Prostate gland (tissue), 2 donors: ENCODE results near the gene C2orf15. TPM values are rescaled to one million over a fixed set of nuclear protein-coding genes. Genes with fewer than 3 reads are reported as not detected.
A peak's percentile ranks its signal among the peaks of the same experiment; 100 is the strongest.

Experiments used
- DNase-seq: peaks from one replicate; pipeline ENCODE4 v3.0.0-alpha.2; 2019; ENCODE audit warnings: low spot score
- H3K27ac ChIP-seq, 2 donors: fragments of 200-600 bp; sonication (generic); 2 replicates each; pipeline ENCODE4 v1.5.1; 2017 to 2019
- H3K27me3 ChIP-seq: fragments of 200-600 bp; sonication (generic); replicated peaks from 2 replicates; pipeline ENCODE4 v1.5.1; 2019; ENCODE audit not compliant: insufficient read depth
- H3K36me3 ChIP-seq, 2 donors: fragments of 200-600 bp; sonication (generic); 1 replicate in 1 of 2; 2 replicates in 1 of 2; pipeline versions ENCODE4 v1.5.1 to v1.8.1; 2017 to 2019
- H3K4me1 ChIP-seq: fragments of 200-600 bp; sonication (generic); replicated peaks from 2 replicates; pipeline ENCODE4 v1.5.1; 2019
- H3K4me3 ChIP-seq, 2 donors: fragments of 200-600 bp; sonication (generic); 2 replicates each; pipeline ENCODE4 v1.5.1; 2017 to 2019
- H3K9me3 ChIP-seq: fragments of 200-600 bp; sonication (generic); 2 replicates; pipeline ENCODE4 v1.5.1; 2017
- POLR2A ChIP-seq: fragments of 450-650 bp; IDR thresholded peaks from one replicate; pipeline ENCODE4 v1.6.1; 2016; ENCODE audit warnings: antibody characterized with exemption, mild to moderate bottlenecking
- POLR2AphosphoS5 ChIP-seq: sonication (generic); formaldehyde crosslinking; IDR thresholded peaks from one replicate; pipeline ENCODE4 v1.6.1; 2017; ENCODE audit warnings: antibody characterized with exemption
- WGBS: methylation state at CpG from one replicate; pipeline ENCODE4 v1.1.5; 2018; 5-methylcytosine and 5-hydroxymethylcytosine counted together
- intact Hi-C: fragments of 100-400 bp; cut with DNase I; formaldehyde crosslinking; loops from one replicate; pipeline ENCODE4 v1.14.2; 2022
- total RNA-seq, 2 donors: library from RNA; depleted of rRNA; stranded (reverse); fragments of >200 nt; gene quantifications; one replicate each; pipeline ENCODE4 v1.1.0, GENCODE V29; 2016
- TF ChIP-seq, protein P1 (sequence below), 4 experiments: fragments of 200-600 bp in 2 of 4; fragments of 450-650 bp in 2 of 4; sonication (generic) in 2 of 4; IDR thresholded peaks; 1 replicate in 3 of 4; 2 replicates in 1 of 4; pipeline ENCODE4 v1.5.1; 2016 to 2019; ENCODE audit warnings: antibody characterized with exemption in 4 of 4, mild to moderate bottlenecking in 2 of 4, moderate library complexity in 2 of 4

The C2orf15 gene
- total RNA-seq, 2 donors from 2014 or later, result 4.5 TPM; not detected in 1

DNA sequence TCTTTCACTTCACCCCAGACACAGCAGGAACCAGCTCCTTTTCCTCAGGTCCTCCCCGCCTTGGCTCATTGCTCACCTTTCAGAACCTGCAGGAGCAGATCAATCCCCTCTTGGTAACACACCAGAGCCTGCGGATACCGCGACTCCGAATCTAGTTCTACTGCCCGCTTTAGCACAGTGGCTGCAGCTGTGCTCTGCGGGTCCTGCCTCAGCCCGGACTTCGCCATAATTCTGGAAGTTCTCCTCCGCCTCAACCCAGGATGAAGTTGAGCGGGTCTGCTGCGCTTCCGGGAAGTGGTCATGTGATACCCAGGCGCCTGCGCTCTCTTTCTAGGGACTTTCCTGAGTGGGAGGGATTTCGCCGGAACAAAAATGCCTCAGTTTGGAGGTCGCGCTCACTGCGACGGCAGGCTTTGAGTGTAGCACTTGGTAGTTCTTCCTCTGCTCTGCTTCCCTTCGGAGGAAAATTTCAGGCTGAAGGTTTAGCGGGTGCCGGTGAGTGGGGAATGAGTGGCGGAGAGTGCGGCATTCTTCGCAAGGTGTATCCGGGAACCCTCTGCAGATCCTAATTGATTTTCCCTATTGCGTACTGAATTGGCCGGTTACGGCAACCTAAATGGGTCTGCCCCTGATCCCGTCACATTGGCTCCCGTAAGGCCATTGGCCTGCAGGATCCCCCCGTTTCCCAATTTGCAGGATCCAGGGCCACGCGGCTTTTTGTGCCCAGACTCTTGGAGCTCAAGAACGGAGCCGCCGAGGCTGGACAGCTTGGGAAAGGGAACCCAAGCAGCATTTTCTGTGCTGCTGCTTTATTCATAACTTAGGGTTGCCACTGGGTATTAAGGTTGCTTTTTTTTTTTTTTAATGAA lies 39.5 kb downstream of the C2orf15 start, which contains the start of the genes MITD1 and MRPL30:
MITD1 (minus strand) TSS at position 304 of the 869 bp plus-strand sequence; CDS start at position 227, 77 bp downstream.
MRPL30 (plus strand) TSS at position 430 of the 869 bp plus-strand sequence. CDS start 5,020 bp downstream, outside the sequence.
- H3K27me3 ChIP-seq, result no peaks in the 10 kb centered on the region
- H3K4me1 ChIP-seq, result peaks cover 6% of the 10 kb centered on the region
- 1% methylated on average over 39 of the region's 39 CpGs for WGBS
- peak; percentile 93 for DNase-seq
- peak within 1 kb of the TSS; percentile 52 to 66 for H3K27ac ChIP-seq
- H3K9me3 ChIP-seq, result no peaks in the 10 kb centered on the region
- intact Hi-C loops, result loop anchor here (2.0 to 10.0 kb wide), 2 partner anchors 156 to 314 kb away; partner anchors contain the start of genes EIF5B, REV1 and TXNDC9
- peak within 1 kb of the TSS; percentile 65 to 78 for H3K4me3 ChIP-seq
- TF ChIP-seq POLR2AphosphoS5 (peak; percentile 99), POLR2A (peak; percentile 59)
- TF ChIP-seq, protein P1, sequence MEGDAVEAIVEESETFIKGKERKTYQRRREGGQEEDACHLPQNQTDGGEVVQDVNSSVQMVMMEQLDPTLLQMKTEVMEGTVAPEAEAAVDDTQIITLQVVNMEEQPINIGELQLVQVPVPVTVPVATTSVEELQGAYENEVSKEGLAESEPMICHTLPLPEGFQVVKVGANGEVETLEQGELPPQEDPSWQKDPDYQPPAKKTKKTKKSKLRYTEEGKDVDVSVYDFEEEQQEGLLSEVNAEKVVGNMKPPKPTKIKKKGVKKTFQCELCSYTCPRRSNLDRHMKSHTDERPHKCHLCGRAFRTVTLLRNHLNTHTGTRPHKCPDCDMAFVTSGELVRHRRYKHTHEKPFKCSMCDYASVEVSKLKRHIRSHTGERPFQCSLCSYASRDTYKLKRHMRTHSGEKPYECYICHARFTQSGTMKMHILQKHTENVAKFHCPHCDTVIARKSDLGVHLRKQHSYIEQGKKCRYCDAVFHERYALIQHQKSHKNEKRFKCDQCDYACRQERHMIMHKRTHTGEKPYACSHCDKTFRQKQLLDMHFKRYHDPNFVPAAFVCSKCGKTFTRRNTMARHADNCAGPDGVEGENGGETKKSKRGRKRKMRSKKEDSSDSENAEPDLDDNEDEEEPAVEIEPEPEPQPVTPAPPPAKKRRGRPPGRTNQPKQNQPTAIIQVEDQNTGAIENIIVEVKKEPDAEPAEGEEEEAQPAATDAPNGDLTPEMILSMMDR (IDR thresholded peaks at IDR 0.05), result peak in 3 of 4 experiments; percentile 1 to 28 (median 25)
- no peaks in the 10 kb centered on the region for H3K36me3 ChIP-seq

DNA sequence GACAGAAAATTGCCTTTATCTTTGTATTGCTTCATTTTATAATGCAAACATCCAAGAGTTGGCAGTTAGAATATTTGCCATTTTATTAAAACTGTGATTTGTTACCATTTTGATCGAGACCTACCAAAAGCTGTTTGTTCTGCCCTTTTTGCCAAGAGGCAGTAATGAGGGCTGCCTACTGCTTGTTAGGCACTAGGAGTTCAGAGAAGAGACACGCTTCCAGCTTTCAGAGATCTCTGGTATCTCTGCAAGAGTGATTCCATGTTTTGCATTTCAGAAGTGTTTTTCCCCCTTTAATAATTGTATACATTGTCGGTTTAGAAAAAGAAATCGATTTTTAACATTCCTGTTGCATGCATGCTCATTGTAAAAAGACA lies 40.1 kb downstream of the C2orf15 start:
- WGBS, result 2% methylated on average over 4 of the region's 4 CpGs
- no peaks in the 10 kb centered on the region for H3K36me3 ChIP-seq
- H3K4me3 ChIP-seq, result peak overlapping the region; percentile 65 to 78
- no peaks in the 10 kb centered on the region for H3K27me3 ChIP-seq
- TF ChIP-seq POLR2A, result no peak
- TF ChIP-seq, protein P1 (IDR thresholded peaks at IDR 0.05), result no peak
- no peak for TF ChIP-seq POLR2AphosphoS5
- H3K4me1 ChIP-seq, result peaks cover 6% of the 10 kb centered on the region
- no peaks in the 10 kb centered on the region for H3K9me3 ChIP-seq
- intact Hi-C loops, result loop anchor here (2.0 to 10.0 kb wide), 2 partner anchors 155 to 313 kb away; partner anchors contain the start of genes EIF5B, REV1 and TXNDC9
- peak overlapping the region; percentile 52 to 66 for H3K27ac ChIP-seq
- DNase-seq, result no peak

DNA sequence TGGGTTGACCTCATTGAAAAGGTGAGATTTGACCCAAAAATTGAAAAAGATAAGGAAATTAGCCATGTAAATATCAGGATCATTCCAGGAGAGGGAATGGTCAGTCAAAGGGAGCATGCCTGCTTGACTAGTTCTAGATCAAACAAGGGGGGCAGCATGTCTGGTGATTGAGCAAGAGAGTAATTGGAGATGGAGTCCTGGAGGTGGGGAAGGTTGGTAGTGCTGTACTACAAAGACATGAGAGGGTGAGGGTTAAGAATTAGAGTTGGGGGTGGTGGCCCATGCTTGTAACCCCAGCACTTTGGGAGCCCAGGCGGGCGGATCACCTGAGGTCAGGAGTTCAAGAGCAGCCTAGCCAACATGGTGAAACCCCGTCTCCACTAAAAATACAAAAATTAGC lies 41.5 kb downstream of the C2orf15 start:
- H3K27ac ChIP-seq, result no peak overlapping the region
- H3K9me3 ChIP-seq, result no peaks in the 10 kb centered on the region
- intact Hi-C loops, result loop anchor here (10.0 kb wide), 1 partner anchor 312 kb away; the partner anchor contains the start of gene REV1
- H3K4me3 ChIP-seq, result no peak overlapping the region
- WGBS, result 90% methylated on average over 3 of the region's 3 CpGs
- no peaks in the 10 kb centered on the region for H3K27me3 ChIP-seq
- H3K4me1 ChIP-seq, result peaks cover 6% of the 10 kb centered on the region
- no peaks in the 10 kb centered on the region for H3K36me3 ChIP-seq
- DNase-seq, result no peak
- TF ChIP-seq, protein P1 (IDR thresholded peaks at IDR 0.05), result no peak
- TF ChIP-seq POLR2AphosphoS5 (no peak), POLR2A (no peak)

DNA sequence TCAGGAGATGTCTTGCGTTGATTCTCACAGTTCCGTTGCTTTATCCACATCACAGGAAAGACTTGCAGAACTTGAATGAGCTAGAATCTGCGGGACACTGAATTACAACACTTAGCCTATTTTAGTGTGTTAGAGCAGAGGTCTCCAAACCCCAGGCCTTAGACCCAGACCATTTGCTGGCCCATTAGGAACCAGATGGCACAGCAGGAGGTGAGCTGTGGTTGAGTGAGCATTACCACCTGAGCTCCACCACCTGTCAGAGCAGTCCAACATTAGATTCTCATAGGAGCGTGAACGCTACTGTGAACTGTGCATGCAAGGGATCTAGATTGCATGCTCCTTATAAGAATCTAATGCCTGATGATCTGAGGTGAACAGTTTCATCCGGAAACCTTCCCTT lies 43.3 kb downstream of the C2orf15 start:
- TF ChIP-seq POLR2A, result no peak
- TF ChIP-seq, protein P1 (IDR thresholded peaks at IDR 0.05), result no peak
- intact Hi-C loops, result loop anchor here (10.0 kb wide), 1 partner anchor 310 kb away; the partner anchor contains the start of gene REV1
- H3K27me3 ChIP-seq, result no peaks in the 10 kb centered on the region

More for the DNA sequence above, 43.3 kb downstream of the C2orf15 start:
- no peak for DNase-seq
- Histone ChIP-seq H3K4me1 (peaks cover 6% of the 10 kb centered on the region), H3K27ac (no peak overlapping the region), H3K36me3 (no peaks in the 10 kb centered on the region), H3K4me3 (no peak overlapping the region), H3K9me3 (no peaks in the 10 kb centered on the region)
- 96% methylated on average over 6 of the region's 6 CpGs for WGBS
